B cell (primary cell): Measurements from ENCODE around the gene MYBPHL.

Experiments used
- EZH2 ChIP-seq: IDR thresholded peaks from 2 replicates; pipeline ENCODE4 v1.6.1; 2012; ENCODE audit warnings: borderline replicate concordance, low read depth, mild to moderate bottlenecking, moderate library complexity, low read length; ENCODE audit not compliant: insufficient read depth, poor library complexity, severe bottlenecking
- TF ChIP-seq, protein P1 (sequence below): fragments of 200-600 bp; IDR thresholded peaks from one replicate; pipeline ENCODE4 v1.8.0; 2022; ENCODE audit warnings: antibody characterized with exemption, mild to moderate bottlenecking

DNA sequence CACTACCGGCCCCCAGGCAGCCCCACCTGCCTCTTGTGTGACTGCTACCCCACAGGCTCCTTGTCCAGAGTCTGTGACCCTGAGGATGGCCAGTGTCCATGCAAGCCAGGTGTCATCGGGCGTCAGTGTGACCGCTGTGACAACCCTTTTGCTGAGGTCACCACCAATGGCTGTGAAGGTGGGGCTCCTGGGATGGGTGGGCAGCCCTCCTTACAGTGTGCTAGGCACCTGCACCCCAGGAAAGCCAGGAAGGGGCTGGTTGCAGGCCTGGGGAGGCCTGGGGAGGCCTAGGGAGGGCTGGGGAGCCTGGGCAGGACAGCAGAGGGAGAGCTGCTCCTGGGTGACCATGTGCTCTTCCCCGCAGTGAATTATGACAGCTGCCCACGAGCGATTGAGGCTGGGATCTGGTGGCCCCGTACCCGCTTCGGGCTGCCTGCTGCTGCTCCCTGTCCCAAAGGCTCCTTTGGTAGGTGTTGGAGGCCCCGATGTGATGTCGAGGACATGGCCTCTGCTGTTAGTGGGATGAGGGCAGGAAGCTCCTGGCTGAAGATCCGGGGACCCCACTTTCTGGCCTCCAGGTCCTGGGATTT is 41.0 kb downstream of the MYBPHL start:
- TF ChIP-seq, protein P1, sequence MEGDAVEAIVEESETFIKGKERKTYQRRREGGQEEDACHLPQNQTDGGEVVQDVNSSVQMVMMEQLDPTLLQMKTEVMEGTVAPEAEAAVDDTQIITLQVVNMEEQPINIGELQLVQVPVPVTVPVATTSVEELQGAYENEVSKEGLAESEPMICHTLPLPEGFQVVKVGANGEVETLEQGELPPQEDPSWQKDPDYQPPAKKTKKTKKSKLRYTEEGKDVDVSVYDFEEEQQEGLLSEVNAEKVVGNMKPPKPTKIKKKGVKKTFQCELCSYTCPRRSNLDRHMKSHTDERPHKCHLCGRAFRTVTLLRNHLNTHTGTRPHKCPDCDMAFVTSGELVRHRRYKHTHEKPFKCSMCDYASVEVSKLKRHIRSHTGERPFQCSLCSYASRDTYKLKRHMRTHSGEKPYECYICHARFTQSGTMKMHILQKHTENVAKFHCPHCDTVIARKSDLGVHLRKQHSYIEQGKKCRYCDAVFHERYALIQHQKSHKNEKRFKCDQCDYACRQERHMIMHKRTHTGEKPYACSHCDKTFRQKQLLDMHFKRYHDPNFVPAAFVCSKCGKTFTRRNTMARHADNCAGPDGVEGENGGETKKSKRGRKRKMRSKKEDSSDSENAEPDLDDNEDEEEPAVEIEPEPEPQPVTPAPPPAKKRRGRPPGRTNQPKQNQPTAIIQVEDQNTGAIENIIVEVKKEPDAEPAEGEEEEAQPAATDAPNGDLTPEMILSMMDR: no peak
- no peak for TF ChIP-seq EZH2
